Thyroid gland (tissue), 4 donors: ENCODE results near the gene POMP. TPM values are rescaled to one million over a fixed set of nuclear protein-coding genes. Genes with fewer than 3 reads are reported as not detected.

ENCODE experiments used
- DNase-seq, 2 donors: peaks; one replicate each; pipeline ENCODE4 v3.0.0-alpha.2; 2019
- H3K27ac ChIP-seq, 3 donors: fragments of 200-600 bp; sonication (generic); 1 replicate in 2 of 3; 2 replicates in 1 of 3; pipeline ENCODE4 v1.5.1; 2016 to 2019; ENCODE audit warnings: mild to moderate bottlenecking in 1 of 3, moderate library complexity in 1 of 3
- H3K27me3 ChIP-seq: fragments of 200-600 bp; sonication (generic); one replicate; pipeline ENCODE4 v1.5.1; 2019
- H3K36me3 ChIP-seq, 2 donors: fragments of 200-600 bp; sonication (generic); one replicate each; pipeline ENCODE4 v1.5.1; 2016 to 2019
- H3K4me1 ChIP-seq, 2 donors: fragments of 200-600 bp; sonication (generic); one replicate each; pipeline ENCODE4 v1.5.1; 2017 to 2019
- H3K4me3 ChIP-seq, 3 donors: fragments of 200-600 bp; sonication (generic); replicated peaks in 1 of 3; 1 replicate in 2 of 3; 2 replicates in 1 of 3; pipeline ENCODE4 v1.5.1; 2016; ENCODE audit warnings: mild to moderate bottlenecking in 1 of 3
- H3K9me3 ChIP-seq: fragments of 200-600 bp; sonication (generic); one replicate; pipeline ENCODE4 v1.5.1; 2017
- CTCF ChIP-seq, 6 experiments: fragments of 200-600 bp in 3 of 6; fragments of 450-650 bp in 3 of 6; sonication (generic) in 3 of 6; IDR thresholded peaks; one replicate each; pipeline ENCODE4 v1.5.1; 2016 to 2019; ENCODE audit warnings: antibody characterized with exemption in 6 of 6, mild to moderate bottlenecking in 2 of 6, inconsistent platforms in 1 of 6, moderate library complexity in 1 of 6
- POLR2A ChIP-seq, 2 donors: fragments of 450-650 bp; IDR thresholded peaks; one replicate each; pipeline ENCODE4 v1.6.1; 2017; ENCODE audit warnings: antibody characterized with exemption in 2 of 2, mild to moderate bottlenecking in 2 of 2, moderate library complexity in 1 of 2
- WGBS, 2 donors: methylation state at CpG; one replicate each; pipeline ENCODE4 v1.1.5; 2017; 5-methylcytosine and 5-hydroxymethylcytosine counted together
- intact Hi-C: fragments of 100-400 bp; cut with DNase I; formaldehyde crosslinking; loops from one replicate; pipeline ENCODE4 v1.15.1; 2023
- total RNA-seq, 4 donors: library from RNA; depleted of rRNA; stranded (reverse); fragments of >200 nt; gene quantifications; one replicate each; pipeline ENCODE4 v1.2.3, GENCODE V29; 2016

The POMP gene
- total RNA-seq, 4 donors from 2014 or later: 23.3 to 70.0 (median 45.4) TPM

DNA sequence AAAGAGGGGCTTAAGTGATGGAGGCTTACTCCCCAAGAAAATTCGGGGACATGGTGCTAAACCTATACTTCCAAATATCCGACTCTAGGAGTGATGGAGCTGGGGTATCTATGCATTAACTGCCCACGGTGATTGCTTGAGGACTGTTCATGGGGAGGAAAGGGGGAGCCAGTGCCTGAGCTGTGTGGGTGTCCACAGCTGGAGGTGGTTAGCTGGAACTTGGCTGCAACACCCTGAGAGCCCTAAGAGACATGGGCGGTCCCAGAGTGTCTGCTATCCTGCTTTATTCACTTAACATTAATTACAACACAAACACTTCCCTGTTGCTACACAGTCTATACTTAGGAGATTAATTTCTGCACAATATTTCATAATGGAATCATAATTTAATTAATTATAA is 28.1 kb upstream of the POMP start:
- no peak for TF ChIP-seq POLR2A (IDR thresholded peaks at IDR 0.05)
- TF ChIP-seq CTCF (IDR thresholded peaks at IDR 0.05): no peak
- Histone ChIP-seq H3K4me1 (peaks cover 11 to 20% of the 10 kb centered on the region in 2 donors), H3K9me3 (no peaks in the 10 kb centered on the region), H3K27me3 (no peaks in the 10 kb centered on the region), H3K4me3 (no peak overlapping the region), H3K27ac (peak overlapping the region; percentile 41 to 62 (median 52)), H3K36me3 (no peaks in the 10 kb centered on the region)
- intact Hi-C loops: loop anchor here (10.0 kb wide), 1 partner anchor 306 kb away; no protein-coding TSS in a partner anchor
- peak; percentile 19 to 23 for DNase-seq
- WGBS, 2 donors: 66 to 69% methylated on average over 4 of the region's 4 CpGs

GRCh38 chr13:28631801-28632200 is 27.1 kb upstream of the POMP start:
- H3K36me3 ChIP-seq: no peaks in the 10 kb centered on the region
- H3K9me3 ChIP-seq: no peaks in the 10 kb centered on the region
- H3K27ac ChIP-seq: peak overlapping the region in 2 of 3 donors; percentile 33 to 56
- WGBS, 2 donors: 83 to 90% methylated on average over 1 of the region's 1 CpG
- no peaks in the 10 kb centered on the region for H3K27me3 ChIP-seq
- no peak overlapping the region for H3K4me3 ChIP-seq
- intact Hi-C loops: loop anchor here (10.0 kb wide), 1 partner anchor 307 kb away; no protein-coding TSS in a partner anchor
- peaks cover 11 to 20% of the 10 kb centered on the region in 2 donors for H3K4me1 ChIP-seq
- DNase-seq: no peak
- no peak for TF ChIP-seq CTCF (IDR thresholded peaks at IDR 0.05)
- TF ChIP-seq POLR2A (IDR thresholded peaks at IDR 0.05): no peak

DNA sequence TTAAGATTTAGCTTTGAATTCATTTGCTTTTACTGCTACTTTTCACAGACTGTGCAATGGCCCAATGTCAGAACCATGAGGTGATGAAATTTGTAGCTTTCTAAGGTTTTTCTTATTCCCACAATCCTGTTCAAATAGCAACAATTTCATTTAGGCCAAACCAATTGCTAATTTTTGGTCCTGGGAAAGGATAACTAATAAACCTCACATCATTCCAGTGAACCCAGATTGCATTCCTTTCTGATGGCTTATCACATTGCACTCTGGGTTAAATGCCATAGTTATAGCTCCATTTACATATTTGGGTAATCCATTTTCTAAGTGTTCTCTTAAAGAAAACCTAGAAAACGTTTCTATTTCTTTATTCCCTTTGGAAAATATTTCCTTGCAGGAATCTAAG is 22.9 kb upstream of the POMP start:
- Histone ChIP-seq H3K36me3 (no peaks in the 10 kb centered on the region), H3K4me1 (peaks cover 17 to 30% of the 10 kb centered on the region in 2 donors), H3K27ac (no peak overlapping the region), H3K9me3 (no peaks in the 10 kb centered on the region), H3K27me3 (no peaks in the 10 kb centered on the region), H3K4me3 (no peak overlapping the region)
- 28 to 38% methylated on average over 1 of the region's 1 CpG for WGBS, 2 donors
- TF ChIP-seq CTCF (IDR thresholded peaks at IDR 0.05) (no peak), POLR2A (IDR thresholded peaks at IDR 0.05) (no peak)
- DNase-seq: no peak
- intact Hi-C loops: loop anchor here (5.0 to 10.0 kb wide), 2 partner anchors 104 to 311 kb away; no protein-coding TSS in a partner anchor

- intact Hi-C loops: loop anchor here (5.0 to 10.0 kb wide), 2 partner anchors 104 to 312 kb away; no protein-coding TSS in a partner anchor
- Histone ChIP-seq H3K4me1 (peaks cover 19 to 32% of the 10 kb centered on the region in 2 donors), H3K9me3 (no peaks in the 10 kb centered on the region), H3K4me3 (no peak overlapping the region), H3K27me3 (no peaks in the 10 kb centered on the region), H3K27ac (no peak overlapping the region), H3K36me3 (no peaks in the 10 kb centered on the region)
- DNase-seq: peak; percentile 62 to 65
- 37 to 47% methylated on average over 10 of the region's 10 CpGs for WGBS, 2 donors
- TF ChIP-seq POLR2A (IDR thresholded peaks at IDR 0.05) (no peak), CTCF (IDR thresholded peaks at IDR 0.05) (peak; percentile 58 to 95 (median 88))
Observed at GRCh38 chr13:28636677-28637317, 22.1 kb upstream of the POMP start.

- H3K4me3 ChIP-seq: no peak overlapping the region
- no peaks in the 10 kb centered on the region for H3K9me3 ChIP-seq
- WGBS, 2 donors: 35 to 37% methylated on average over 3 of the region's 3 CpGs
- no peak for TF ChIP-seq POLR2A (IDR thresholded peaks at IDR 0.05)
- no peak for TF ChIP-seq CTCF (IDR thresholded peaks at IDR 0.05)
- peaks cover 16 to 25% of the 10 kb centered on the region in 2 donors for H3K4me1 ChIP-seq
- intact Hi-C loops: loop anchor here (5.0 to 10.0 kb wide), 2 partner anchors 106 to 313 kb away; no protein-coding TSS in a partner anchor
- DNase-seq: peak in 1 of 2 donors; percentile 31
- no peaks in the 10 kb centered on the region for H3K27me3 ChIP-seq
- peak overlapping the region in 2 of 3 donors; percentile 3 to 9 for H3K27ac ChIP-seq
- H3K36me3 ChIP-seq: no peaks in the 10 kb centered on the region
Observed at GRCh38 chr13:28637714-28638355, 21.1 kb upstream of the POMP start.
